ENCODE results near the gene TREML4.

TREML4 gene

DNA sequence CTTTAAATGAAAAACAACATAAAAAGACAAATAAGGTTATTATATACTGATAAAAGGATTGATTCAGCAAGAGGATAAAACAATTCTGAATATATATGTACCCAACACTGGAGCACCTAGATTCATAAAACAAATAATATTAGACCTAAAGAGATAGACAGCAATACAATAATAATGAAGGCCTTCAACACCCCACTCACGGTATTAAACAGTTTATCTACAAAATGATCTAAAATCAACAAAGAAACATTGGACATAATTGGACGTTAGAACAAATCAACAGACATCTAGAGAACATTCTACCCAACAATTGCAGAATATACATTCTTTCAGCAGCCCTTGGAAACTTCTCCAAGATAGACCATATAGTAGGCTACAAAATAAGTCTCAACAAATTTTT is 34.3 kb downstream of the TREML4 start:
- TF ChIP-seq, protein P1, sequence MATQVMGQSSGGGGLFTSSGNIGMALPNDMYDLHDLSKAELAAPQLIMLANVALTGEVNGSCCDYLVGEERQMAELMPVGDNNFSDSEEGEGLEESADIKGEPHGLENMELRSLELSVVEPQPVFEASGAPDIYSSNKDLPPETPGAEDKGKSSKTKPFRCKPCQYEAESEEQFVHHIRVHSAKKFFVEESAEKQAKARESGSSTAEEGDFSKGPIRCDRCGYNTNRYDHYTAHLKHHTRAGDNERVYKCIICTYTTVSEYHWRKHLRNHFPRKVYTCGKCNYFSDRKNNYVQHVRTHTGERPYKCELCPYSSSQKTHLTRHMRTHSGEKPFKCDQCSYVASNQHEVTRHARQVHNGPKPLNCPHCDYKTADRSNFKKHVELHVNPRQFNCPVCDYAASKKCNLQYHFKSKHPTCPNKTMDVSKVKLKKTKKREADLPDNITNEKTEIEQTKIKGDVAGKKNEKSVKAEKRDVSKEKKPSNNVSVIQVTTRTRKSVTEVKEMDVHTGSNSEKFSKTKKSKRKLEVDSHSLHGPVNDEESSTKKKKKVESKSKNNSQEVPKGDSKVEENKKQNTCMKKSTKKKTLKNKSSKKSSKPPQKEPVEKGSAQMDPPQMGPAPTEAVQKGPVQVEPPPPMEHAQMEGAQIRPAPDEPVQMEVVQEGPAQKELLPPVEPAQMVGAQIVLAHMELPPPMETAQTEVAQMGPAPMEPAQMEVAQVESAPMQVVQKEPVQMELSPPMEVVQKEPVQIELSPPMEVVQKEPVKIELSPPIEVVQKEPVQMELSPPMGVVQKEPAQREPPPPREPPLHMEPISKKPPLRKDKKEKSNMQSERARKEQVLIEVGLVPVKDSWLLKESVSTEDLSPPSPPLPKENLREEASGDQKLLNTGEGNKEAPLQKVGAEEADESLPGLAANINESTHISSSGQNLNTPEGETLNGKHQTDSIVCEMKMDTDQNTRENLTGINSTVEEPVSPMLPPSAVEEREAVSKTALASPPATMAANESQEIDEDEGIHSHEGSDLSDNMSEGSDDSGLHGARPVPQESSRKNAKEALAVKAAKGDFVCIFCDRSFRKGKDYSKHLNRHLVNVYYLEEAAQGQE (IDR thresholded peaks at IDR 0.05; ENCODE audit: insufficient read depth in 1 of 2, low read depth in 2 of 2, low read length in 2 of 2) = no peak
- TF ChIP-seq POLR2AphosphoS5 (IDR thresholded peaks at IDR 0.05; ENCODE audit: low read depth, low read length) = no peak
- TF ChIP-seq TAF1 (IDR thresholded peaks at IDR 0.05; ENCODE audit: borderline replicate concordance, insufficient read depth, low read length) = no peak
- no peak for TF ChIP-seq SIN3A (IDR thresholded peaks at IDR 0.05; ENCODE audit: borderline replicate concordance, insufficient read depth, low read length)

DNA sequence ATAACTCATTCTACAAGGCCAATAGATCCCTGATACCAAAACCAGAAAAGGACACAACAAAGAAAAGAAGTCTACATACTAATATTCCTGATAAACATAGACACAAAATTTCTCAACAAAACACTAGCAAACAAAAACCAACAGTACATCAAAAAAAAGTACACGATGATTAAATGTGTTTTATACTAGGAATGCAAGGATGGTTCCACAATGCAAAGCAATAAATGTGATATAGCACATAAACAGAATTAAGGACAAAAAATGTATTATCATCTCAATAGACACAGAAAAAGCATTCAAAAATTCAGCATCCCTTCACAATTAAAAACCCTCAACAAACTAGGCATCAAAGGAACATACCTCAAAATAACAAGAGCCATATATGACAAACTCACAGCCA is 35.1 kb downstream of the TREML4 start:
- TF ChIP-seq POLR2AphosphoS5 (IDR thresholded peaks at IDR 0.05; ENCODE audit: low read depth, low read length) (no peak), SIN3A (IDR thresholded peaks at IDR 0.05; ENCODE audit: borderline replicate concordance, insufficient read depth, low read length) (no peak), TAF1 (IDR thresholded peaks at IDR 0.05; ENCODE audit: borderline replicate concordance, insufficient read depth, low read length) (no peak), FOXP2 (optimal IDR thresholded peaks at IDR 0.05; ENCODE audit: borderline replicate concordance, extremely low read depth, extremely low read length, insufficient read depth) (no peak)
- TF ChIP-seq, protein P1 (IDR thresholded peaks at IDR 0.05; ENCODE audit: insufficient read depth in 1 of 2, low read depth in 2 of 2, low read length in 2 of 2) = no peak

DNA sequence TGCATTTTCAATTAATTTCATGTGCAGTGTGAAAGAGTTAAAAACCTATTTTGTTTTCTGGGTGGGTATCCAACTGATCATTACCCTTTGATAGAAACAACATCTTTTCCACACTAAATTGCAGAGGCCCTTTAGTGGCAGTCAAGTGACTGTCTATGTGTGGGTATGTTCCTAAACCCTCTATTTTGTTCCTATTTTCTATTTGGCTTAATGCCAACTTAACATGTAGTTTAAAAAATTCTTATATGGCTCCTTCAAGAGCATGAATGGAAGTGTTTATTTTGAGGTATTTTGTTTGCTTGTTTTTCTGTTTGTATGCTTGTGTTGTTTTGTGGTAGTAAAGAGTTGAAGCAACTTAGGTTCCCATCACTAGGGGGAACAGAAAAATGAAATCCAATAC is 38.4 kb downstream of the TREML4 start:
- no peak for TF ChIP-seq TAF1 (IDR thresholded peaks at IDR 0.05; ENCODE audit: borderline replicate concordance, insufficient read depth, low read length)

DNA sequence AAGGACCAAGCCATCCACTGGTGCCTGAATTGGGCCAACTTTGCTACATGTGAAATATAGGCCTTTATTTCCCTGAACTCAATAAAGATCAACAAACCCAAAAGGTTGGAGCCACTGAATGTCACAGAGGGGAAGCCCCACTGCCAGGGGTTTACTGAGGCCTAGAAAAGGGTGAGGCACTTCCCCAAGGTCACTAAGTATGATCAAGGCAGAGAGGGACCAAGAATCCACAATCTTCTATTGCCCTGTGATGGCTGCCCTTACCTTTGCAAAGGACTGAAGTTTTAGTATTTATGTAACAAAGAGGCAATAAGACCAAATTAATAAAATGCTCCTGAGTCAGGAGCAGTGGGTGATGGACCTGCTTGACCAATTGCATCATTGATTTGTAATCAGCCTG is 40.3 kb downstream of the TREML4 start:
- no peak for TF ChIP-seq SIN3A (IDR thresholded peaks at IDR 0.05; ENCODE audit: borderline replicate concordance, insufficient read depth, low read length)
- TF ChIP-seq, protein P1 (IDR thresholded peaks at IDR 0.05; ENCODE audit: insufficient read depth in 1 of 2, low read depth in 2 of 2, low read length in 2 of 2) = no peak
- TF ChIP-seq FOXP2 (optimal IDR thresholded peaks at IDR 0.05; ENCODE audit: borderline replicate concordance, extremely low read depth, extremely low read length, insufficient read depth) = no peak
- TF ChIP-seq POLR2AphosphoS5 (IDR thresholded peaks at IDR 0.05; ENCODE audit: low read depth, low read length) = no peak
- no peak for TF ChIP-seq TAF1 (IDR thresholded peaks at IDR 0.05; ENCODE audit: borderline replicate concordance, insufficient read depth, low read length)

DNA sequence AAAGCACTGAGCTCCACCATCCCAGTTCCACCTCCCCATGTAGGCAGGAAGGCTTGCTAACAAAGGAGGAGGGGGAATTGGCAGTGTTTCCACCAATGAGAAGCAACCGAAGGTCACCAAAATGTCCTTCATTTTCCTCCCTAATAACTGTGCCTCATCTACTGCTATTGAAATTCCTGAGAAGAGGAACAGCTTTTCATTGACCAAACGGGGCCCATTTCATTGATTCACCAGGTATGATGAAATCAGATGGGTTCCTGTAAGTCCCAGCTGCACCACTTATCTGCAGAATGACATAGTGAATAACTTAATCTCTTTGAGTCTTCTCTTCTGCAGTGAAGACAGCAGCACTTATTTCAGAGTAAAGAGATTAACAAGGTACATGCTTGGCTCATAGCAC is 41.0 kb downstream of the TREML4 start:
- TF ChIP-seq POLR2AphosphoS5 (IDR thresholded peaks at IDR 0.05; ENCODE audit: low read depth, low read length) (no peak), TAF1 (IDR thresholded peaks at IDR 0.05; ENCODE audit: borderline replicate concordance, insufficient read depth, low read length) (no peak), SIN3A (IDR thresholded peaks at IDR 0.05; ENCODE audit: borderline replicate concordance, insufficient read depth, low read length) (no peak), FOXP2 (optimal IDR thresholded peaks at IDR 0.05; ENCODE audit: borderline replicate concordance, extremely low read depth, extremely low read length, insufficient read depth) (no peak)
- TF ChIP-seq, protein P1 (IDR thresholded peaks at IDR 0.05; ENCODE audit: insufficient read depth in 1 of 2, low read depth in 2 of 2, low read length in 2 of 2) = no peak
